ENCODE measurements around the gene SUSD6.

The SUSD6 gene

GRCh38 chr14:69763761-69764510 lies 152.5 kb downstream of the SUSD6 start:
- no peak for DNase-seq (ENCODE audit: low read depth in 2 of 2)
